ENCODE data around the gene LHPP.

DNA sequence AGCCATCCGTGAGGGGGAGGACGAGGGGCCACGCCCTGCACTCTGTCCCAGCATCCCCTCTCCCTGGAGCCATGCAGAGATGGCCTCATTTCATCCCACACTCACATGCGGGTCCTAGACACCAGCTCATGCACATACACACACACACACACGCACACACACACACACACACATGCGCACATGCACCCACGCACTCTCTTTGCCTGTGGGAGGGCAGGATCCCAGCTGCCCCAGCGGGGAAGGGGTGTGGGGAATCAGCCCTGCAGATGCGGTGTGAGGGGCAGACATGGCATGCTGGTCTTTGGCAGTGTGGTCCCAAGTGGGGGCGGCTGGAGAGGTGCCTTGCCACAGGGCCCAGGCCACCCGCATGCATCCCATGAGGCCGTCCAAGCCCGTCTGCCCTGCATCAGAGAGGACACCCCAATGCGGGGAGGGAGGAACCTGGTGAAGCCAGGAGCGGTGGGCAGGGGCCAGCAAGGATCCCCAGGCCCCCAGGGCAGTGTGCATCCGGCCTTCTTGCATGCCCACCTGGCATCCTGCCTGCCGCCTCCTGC is 68.1 kb downstream of the LHPP start:
- TF ChIP-seq CTCF (conservative IDR thresholded peaks at IDR 0.05; ENCODE audit: low read depth, low read length) (no peak), EZH2 (IDR thresholded peaks at IDR 0.05; ENCODE audit: low read length, unreplicated experiment) (no peak), EZH2phosphoT487 (IDR thresholded peaks at IDR 0.05; ENCODE audit: borderline replicate concordance, low read length) (no peak)
